Pancreas (tissue), 10 donors: ENCODE data around the gene SNX18. TPM values are rescaled to one million over a fixed set of nuclear protein-coding genes. Genes with fewer than 3 reads are reported as not detected.

Experiments
- ATAC-seq, 4 donors: fragments of 200-7000 bp; cut with Tn5 transposase; one replicate each; pipeline versions ENCODE4 v1.8.0 to v1.9.1; 2020; ENCODE audit warnings: mild to moderate bottlenecking in 4 of 4, moderate library complexity in 4 of 4
- DNase-seq, 6 donors: peaks; one replicate each; pipeline ENCODE4 v3.0.0-alpha.2; 2020
- FAIRE-seq: peaks from 2 replicates; lab custom pipeline; 2012; peaks lifted over from hg19 to GRCh38; lab: Jason Lieb, UNC
- H3K27ac ChIP-seq, 4 donors: fragments of 200-600 bp; sonication (generic); 1 replicate in 3 of 4; 2 replicates in 1 of 4; pipeline versions ENCODE4 v1.5.0 to v1.8.0; 2020
- H3K27me3 ChIP-seq, 4 donors: fragments of 200-600 bp; one replicate each; pipeline ENCODE4 v1.8.0; 2021
- H3K36me3 ChIP-seq, 3 donors: fragments of 200-600 bp; sonication (generic) in 1 of 3; one replicate each; pipeline versions ENCODE4 v1.5.0 to v1.8.0; 2020 to 2021
- H3K4me1 ChIP-seq, 3 donors: fragments of 200-600 bp; one replicate each; pipeline ENCODE4 v1.8.0; 2021
- H3K4me3 ChIP-seq, 4 donors: fragments of 200-600 bp; sonication (generic) in 2 of 4; one replicate each; pipeline versions ENCODE4 v1.5.0 to v1.8.0; 2020 to 2021
- H3K9me3 ChIP-seq, 4 donors: fragments of 200-600 bp; one replicate each; pipeline ENCODE4 v1.8.0; 2021
- WGBS, 2 donors: extraction: QIAGEN DNeasy Blood & Tissue Kit; methylation state at CpG; one replicate each; pipeline ENCODE4 v1.1.7; 2013; 5-methylcytosine and 5-hydroxymethylcytosine counted together
- intact Hi-C, 3 donors: fragments of 100-400 bp; cut with DNase I; formaldehyde crosslinking; loops; one replicate each; pipeline versions ENCODE4 v1.11.1 to v1.14.2; 2022
- polyA plus RNA-seq, 2 donors: library from polyadenylated mRNA; stranded (reverse); fragments of 200-250 nt; gene quantifications; one replicate each; pipeline ENCODE4 v1.2.3, GENCODE V29; 2013
- total RNA-seq, 6 donors: library from RNA; stranded (reverse); fragmentation: NEBNext Ultra II Directional in 4 of 6; extraction: Animal tissue kit (Norgen Biotek cat#: 25700) in 4 of 6; gene quantifications; one replicate each; pipeline versions ENCODE4 v1.2.1 to v1.2.4, GENCODE V29; 2021 to 2023
- TF ChIP-seq, protein P1 (sequence below), 4 donors: fragments of 200-600 bp; sonication (generic) in 3 of 4; IDR thresholded peaks; one replicate each; pipeline versions ENCODE4 v1.5.0 to v1.8.0; 2021; ENCODE audit warnings: antibody characterized with exemption in 4 of 4
- donor health status: healthy with polysubstance abuse.
- donor health status: DM: no; HTN: no; CAD: no; lungs with moderate emphysema.
- donor health status: DM: no; HTN: no; CAD: no.
- donor health status: control.
- donor health status: control.
- donor health status: Bipolar disorder and iron deficiency.
- donor health status: DM: yes; HTN: yes; CAD: no.
- donor health status: DM: no; HTN: no; CAD: no.
- donor health status: DM: no; HTN: no; CAD: no.
- donor health status: DM: yes; HTN: yes; CAD: no.

Gene SNX18
- total and polyA plus RNA-seq, 8 donors: 2.9 to 20.0 (median 12.1) TPM

DNA sequence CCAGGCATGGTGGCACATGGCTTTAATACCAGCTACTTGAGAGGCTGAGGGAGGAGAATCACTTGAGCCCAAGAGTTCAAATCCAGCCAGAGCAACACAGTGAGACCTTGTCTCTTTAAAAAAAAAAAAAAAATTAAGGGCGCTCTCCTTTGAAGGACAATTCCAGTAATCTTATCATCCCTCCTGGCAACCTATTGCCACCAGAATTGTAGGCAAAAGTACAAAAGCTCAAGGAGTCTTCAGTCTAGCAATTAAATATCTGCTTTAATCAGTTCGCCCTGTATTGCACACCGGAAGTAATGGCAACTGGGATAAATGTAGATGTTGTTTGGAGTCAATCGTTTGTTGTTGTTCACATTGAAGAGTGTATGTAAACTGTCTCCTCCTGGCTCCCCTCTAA, 7.7 kb downstream of the SNX18 start:
- ATAC-seq: peak; percentile 26 to 67 (median 44)
- H3K27ac ChIP-seq: peak overlapping the region in 1 of 4 donors; percentile 69
- 30 to 40% methylated on average over 4 of the region's 4 CpGs for WGBS, 2 donors
- no peak overlapping the region for H3K4me3 ChIP-seq
- DNase-seq: no peak
- no peaks in the 10 kb centered on the region for H3K27me3 ChIP-seq
- peaks cover 32 to 48% (median 47%) of the 10 kb centered on the region in 3 donors for H3K4me1 ChIP-seq
- H3K9me3 ChIP-seq: no peaks in the 10 kb centered on the region
- H3K36me3 ChIP-seq: no peaks in the 10 kb centered on the region
- TF ChIP-seq, protein P1, sequence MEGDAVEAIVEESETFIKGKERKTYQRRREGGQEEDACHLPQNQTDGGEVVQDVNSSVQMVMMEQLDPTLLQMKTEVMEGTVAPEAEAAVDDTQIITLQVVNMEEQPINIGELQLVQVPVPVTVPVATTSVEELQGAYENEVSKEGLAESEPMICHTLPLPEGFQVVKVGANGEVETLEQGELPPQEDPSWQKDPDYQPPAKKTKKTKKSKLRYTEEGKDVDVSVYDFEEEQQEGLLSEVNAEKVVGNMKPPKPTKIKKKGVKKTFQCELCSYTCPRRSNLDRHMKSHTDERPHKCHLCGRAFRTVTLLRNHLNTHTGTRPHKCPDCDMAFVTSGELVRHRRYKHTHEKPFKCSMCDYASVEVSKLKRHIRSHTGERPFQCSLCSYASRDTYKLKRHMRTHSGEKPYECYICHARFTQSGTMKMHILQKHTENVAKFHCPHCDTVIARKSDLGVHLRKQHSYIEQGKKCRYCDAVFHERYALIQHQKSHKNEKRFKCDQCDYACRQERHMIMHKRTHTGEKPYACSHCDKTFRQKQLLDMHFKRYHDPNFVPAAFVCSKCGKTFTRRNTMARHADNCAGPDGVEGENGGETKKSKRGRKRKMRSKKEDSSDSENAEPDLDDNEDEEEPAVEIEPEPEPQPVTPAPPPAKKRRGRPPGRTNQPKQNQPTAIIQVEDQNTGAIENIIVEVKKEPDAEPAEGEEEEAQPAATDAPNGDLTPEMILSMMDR (IDR thresholded peaks at IDR 0.05): no peak
- intact Hi-C loops: no loop called here
- no peak for FAIRE-seq

DNA sequence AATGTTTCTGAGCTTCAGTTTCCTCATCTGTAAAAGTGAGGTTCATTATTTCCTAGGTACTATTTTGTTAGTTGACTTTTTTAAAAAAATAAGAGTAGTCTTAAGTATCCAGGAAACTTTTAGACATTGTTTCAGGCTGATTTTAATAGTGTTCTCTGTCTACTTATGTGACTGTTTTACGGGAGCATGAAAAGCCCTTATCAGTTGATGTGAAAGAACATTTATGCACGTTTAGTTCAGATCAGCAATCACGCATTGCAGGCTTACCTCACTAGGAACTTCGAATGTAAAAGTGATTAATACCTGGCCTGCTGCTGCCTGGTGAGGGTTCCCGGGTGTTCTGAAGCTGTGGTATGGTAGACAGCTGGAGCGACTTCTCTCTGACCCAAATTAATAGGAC, 8.1 kb downstream of the SNX18 start:
- Histone ChIP-seq H3K36me3 (no peaks in the 10 kb centered on the region), H3K27me3 (no peaks in the 10 kb centered on the region), H3K4me3 (no peak overlapping the region), H3K4me1 (peaks cover 32 to 47% (median 47%) of the 10 kb centered on the region in 3 donors), H3K27ac (peak overlapping the region in 1 of 4 donors; percentile 69), H3K9me3 (no peaks in the 10 kb centered on the region)
- DNase-seq (no peak), ATAC-seq (peak in 2 of 4 donors; percentile 18 to 33), FAIRE-seq (no peak)
- TF ChIP-seq, protein P1 (IDR thresholded peaks at IDR 0.05): no peak
- intact Hi-C loops: no loop called here
- 32% methylated on average over 6 of the region's 6 CpGs for WGBS, 2 donors

GRCh38 chr5:54526604-54527288, 9.2 kb downstream of the SNX18 start:
- no peak overlapping the region for H3K27ac ChIP-seq
- H3K36me3 ChIP-seq: no peaks in the 10 kb centered on the region
- H3K9me3 ChIP-seq: no peaks in the 10 kb centered on the region
- no peak for ATAC-seq
- 70 to 77% methylated on average over 6 of the region's 6 CpGs for WGBS, 2 donors
- TF ChIP-seq, protein P1 (IDR thresholded peaks at IDR 0.05): no peak
- no peak for FAIRE-seq
- no peak overlapping the region for H3K4me3 ChIP-seq
- intact Hi-C loops: no loop called here
- no peaks in the 10 kb centered on the region for H3K27me3 ChIP-seq
- no peak for DNase-seq
- peaks cover 28 to 47% (median 42%) of the 10 kb centered on the region in 3 donors for H3K4me1 ChIP-seq

GRCh38 chr5:54528633-54529209, 11.2 kb downstream of the SNX18 start:
- Histone ChIP-seq H3K4me1 (peaks cover 14 to 46% (median 36%) of the 10 kb centered on the region in 3 donors), H3K27ac (no peak overlapping the region)
- DNase-seq: no peak

More at GRCh38 chr5:54528633-54529209, 11.2 kb downstream of the SNX18 start:
- Histone ChIP-seq H3K27me3 (no peaks in the 10 kb centered on the region), H3K4me3 (no peak overlapping the region), H3K36me3 (no peaks in the 10 kb centered on the region), H3K9me3 (no peaks in the 10 kb centered on the region)
- FAIRE-seq: no peak
- no peak for ATAC-seq
- intact Hi-C loops: no loop called here
- WGBS, 2 donors: 85 to 87% methylated on average over 15 of the region's 15 CpGs
- TF ChIP-seq, protein P1 (IDR thresholded peaks at IDR 0.05): no peak
